Kidney (tissue), 14 donors: Measurements from ENCODE around the gene DIP2A. TPM values are rescaled to one million over a fixed set of nuclear protein-coding genes. Genes with fewer than 3 reads are reported as not detected.

Experiments used
- DNase-seq, 5 donors: peaks; one replicate each; pipeline ENCODE4 v3.0.0-alpha.2; 2013 to 2020
- FAIRE-seq: peaks from 2 replicates; lab custom pipeline; 2012; peaks lifted over from hg19 to GRCh38; lab: Jason Lieb, UNC
- H3K27ac ChIP-seq, 2 donors: one replicate each; pipeline ENCODE4 v1.7.0; 2013; ENCODE audit warnings: low read depth in 2 of 2, low read length in 2 of 2, inconsistent platforms in 1 of 2
- H3K27me3 ChIP-seq: one replicate; pipeline ENCODE4 v1.7.1; 2013; ENCODE audit warnings: low read length, inconsistent platforms; ENCODE audit not compliant: control insufficient read depth, insufficient read depth
- H3K36me3 ChIP-seq, 3 donors: one replicate each; pipeline versions ENCODE4 v1.7.0 to v1.7.1; 2013; ENCODE audit warnings: low read length in 3 of 3, control low read depth in 1 of 3, inconsistent platforms in 1 of 3; ENCODE audit not compliant: insufficient read depth in 3 of 3, control insufficient read depth in 2 of 3
- H3K4me1 ChIP-seq, 3 donors: one replicate each; pipeline versions ENCODE4 v1.7.0 to v1.7.1; 2013; ENCODE audit warnings: low read length in 3 of 3, inconsistent platforms in 1 of 3, low read depth in 1 of 3; ENCODE audit not compliant: control insufficient read depth in 2 of 3, insufficient read depth in 2 of 3
- H3K4me3 ChIP-seq, 3 donors: one replicate each; pipeline versions ENCODE4 v1.7.0 to v1.8.1; 2013; ENCODE audit warnings: low read length in 3 of 3, control low read depth in 1 of 3, inconsistent platforms in 1 of 3
- H3K9ac ChIP-seq, 3 donors: one replicate each; pipeline versions ENCODE4 v1.7.0 to v1.7.1; 2013; ENCODE audit warnings: low read length in 3 of 3, control low read depth in 1 of 3, inconsistent platforms in 1 of 3
- H3K9me3 ChIP-seq, 3 donors: one replicate each; pipeline versions ENCODE4 v1.7.0 to v1.7.1; 2013; ENCODE audit warnings: low read length in 3 of 3, control low read depth in 1 of 3, inconsistent platforms in 1 of 3; ENCODE audit not compliant: control insufficient read depth in 2 of 3, insufficient read depth in 1 of 3
- intact Hi-C: fragments of 100-400 bp; cut with DNase I; formaldehyde crosslinking; loops from one replicate; pipeline ENCODE4 v1.11.1; 2022
- polyA plus RNA-seq: library from polyadenylated mRNA; stranded (reverse); fragments of 350-450 nt; fragmentation: Illumina TruSeq; extraction: RNeasy Lipid Tissue Mini Kit (QIAGEN cat#74804); gene quantifications from one replicate; pipeline ENCODE4 v1.2.3, GENCODE V29; 2014; ENCODE audit warnings: low read depth, low replicate concordance; ENCODE audit not compliant: insufficient read depth
- total RNA-seq: library from RNA; stranded (reverse); fragmentation: NEBNext Ultra II Directional; extraction: Animal tissue kit (Norgen Biotek cat#: 25700); gene quantifications from one replicate; pipeline ENCODE4 v1.2.1, GENCODE V29; 2021
- TF ChIP-seq, protein P1 (sequence below): IDR thresholded peaks from 3 replicates; pipeline ENCODE4 v1.5.1; 2012; ENCODE audit warnings: mild to moderate bottlenecking, moderate library complexity, borderline replicate concordance; ENCODE audit not compliant: insufficient read depth; ENCODE audit errors: extremely low read depth
- donor health status: control.
- donor health status: control.
- donor health status: control.
- donor health status: control.
- donor health status: control.
- donor health status: DM: yes; HTN: yes; CAD: no.
- donor health status: Normal renal cell carcinoma (clear cell type).

Gene DIP2A
- total and polyA plus RNA-seq, 2 donors from 2014 or later: 8.7 to 36.5 TPM

DNA sequence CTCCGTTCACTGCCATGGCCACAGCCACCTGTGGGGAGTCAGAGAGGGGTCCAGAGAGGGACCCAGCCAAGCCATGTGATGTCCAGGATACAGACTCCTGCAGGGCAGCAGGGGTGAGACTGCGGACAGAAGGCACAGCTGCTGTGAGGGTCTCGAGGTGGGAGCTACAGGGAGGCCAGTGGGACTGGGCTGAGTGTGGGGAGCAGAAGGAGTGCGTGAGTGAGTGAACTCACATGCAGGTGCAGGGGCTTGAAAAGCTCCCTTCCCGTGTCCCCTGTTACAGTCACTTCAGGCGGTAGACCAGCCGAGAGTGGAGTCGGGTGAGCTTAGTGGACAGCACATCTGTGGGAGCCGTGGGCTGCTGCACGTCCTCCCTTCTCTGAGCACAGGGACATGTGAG, 103.8 kb downstream of the DIP2A start:
- DNase-seq (no peak), FAIRE-seq (no peak)
- intact Hi-C loops: no loop called here
- TF ChIP-seq, protein P1, sequence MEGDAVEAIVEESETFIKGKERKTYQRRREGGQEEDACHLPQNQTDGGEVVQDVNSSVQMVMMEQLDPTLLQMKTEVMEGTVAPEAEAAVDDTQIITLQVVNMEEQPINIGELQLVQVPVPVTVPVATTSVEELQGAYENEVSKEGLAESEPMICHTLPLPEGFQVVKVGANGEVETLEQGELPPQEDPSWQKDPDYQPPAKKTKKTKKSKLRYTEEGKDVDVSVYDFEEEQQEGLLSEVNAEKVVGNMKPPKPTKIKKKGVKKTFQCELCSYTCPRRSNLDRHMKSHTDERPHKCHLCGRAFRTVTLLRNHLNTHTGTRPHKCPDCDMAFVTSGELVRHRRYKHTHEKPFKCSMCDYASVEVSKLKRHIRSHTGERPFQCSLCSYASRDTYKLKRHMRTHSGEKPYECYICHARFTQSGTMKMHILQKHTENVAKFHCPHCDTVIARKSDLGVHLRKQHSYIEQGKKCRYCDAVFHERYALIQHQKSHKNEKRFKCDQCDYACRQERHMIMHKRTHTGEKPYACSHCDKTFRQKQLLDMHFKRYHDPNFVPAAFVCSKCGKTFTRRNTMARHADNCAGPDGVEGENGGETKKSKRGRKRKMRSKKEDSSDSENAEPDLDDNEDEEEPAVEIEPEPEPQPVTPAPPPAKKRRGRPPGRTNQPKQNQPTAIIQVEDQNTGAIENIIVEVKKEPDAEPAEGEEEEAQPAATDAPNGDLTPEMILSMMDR: no peak
- Histone ChIP-seq H3K4me3 (no peak overlapping the region), H3K9me3 (no peaks in the 10 kb centered on the region), H3K4me1 (peaks cover 0 to 3% (median 0%) of the 10 kb centered on the region in 3 donors), H3K36me3 (peaks cover 0 to 52% (median 40%) of the 10 kb centered on the region in 3 donors), H3K9ac (no peak overlapping the region), H3K27me3 (no peaks in the 10 kb centered on the region), H3K27ac (no peak overlapping the region)

DNA sequence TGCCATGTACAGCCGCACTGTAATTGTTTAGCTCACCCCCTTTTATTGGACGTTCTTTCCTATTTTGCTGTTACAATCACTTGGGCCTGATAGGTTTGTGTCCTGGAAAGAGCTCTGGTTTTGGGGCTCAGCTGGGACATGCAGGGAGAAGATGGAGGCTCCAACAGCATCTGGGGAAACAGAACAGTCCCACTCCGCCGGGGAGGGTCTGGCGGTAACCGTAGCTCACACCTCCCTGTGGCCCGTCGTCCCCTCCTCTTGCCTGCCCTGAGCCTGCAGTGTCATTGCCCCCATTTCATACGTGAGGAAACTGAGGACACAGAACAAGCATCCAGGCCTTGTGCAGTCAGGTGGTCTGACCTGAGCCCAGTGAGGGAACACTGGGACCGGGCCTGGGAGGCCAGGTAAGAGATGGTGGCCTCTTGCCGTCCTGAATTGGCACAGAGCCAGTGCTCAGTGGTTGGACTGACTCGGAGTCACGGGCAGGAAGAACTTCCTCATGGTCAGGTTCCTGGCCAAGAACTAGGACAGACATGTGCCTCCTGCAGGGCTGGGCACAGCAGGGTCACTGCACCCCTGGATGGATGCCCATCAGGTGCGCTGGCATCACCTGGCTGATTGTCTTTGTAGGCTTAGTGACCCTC, 104.4 kb downstream of the DIP2A start:
- Histone ChIP-seq H3K27me3 (no peaks in the 10 kb centered on the region), H3K9ac (no peak overlapping the region), H3K4me1 (peaks cover 0 to 3% (median 0%) of the 10 kb centered on the region in 3 donors), H3K36me3 (peaks cover 0 to 51% (median 40%) of the 10 kb centered on the region in 3 donors), H3K9me3 (no peaks in the 10 kb centered on the region), H3K27ac (no peak overlapping the region), H3K4me3 (no peak overlapping the region)
- FAIRE-seq (no peak), DNase-seq (no peak)
- intact Hi-C loops: no loop called here
- TF ChIP-seq, protein P1: no peak

DNA sequence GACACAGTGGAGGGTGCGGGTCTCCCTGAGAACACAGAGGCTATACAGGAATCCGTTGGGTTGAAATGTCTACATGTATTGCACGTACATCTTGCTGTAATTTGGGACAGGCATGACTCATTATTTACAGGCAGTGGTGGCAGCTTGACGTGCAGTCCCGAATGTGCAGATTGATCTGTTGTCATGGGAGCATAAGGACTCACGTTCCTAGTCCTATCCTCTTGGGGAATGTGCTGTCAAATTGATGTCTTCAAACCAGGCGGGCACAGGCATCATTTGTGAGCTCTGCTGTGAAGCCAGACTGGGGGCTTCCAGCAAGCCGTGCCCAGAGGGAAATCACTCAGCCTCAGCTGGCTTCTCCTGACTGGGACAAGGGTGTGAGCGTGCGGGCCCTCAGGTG, 105.7 kb downstream of the DIP2A start:
- H3K4me1 ChIP-seq: peaks cover 0 to 2% (median 0%) of the 10 kb centered on the region in 3 donors
- TF ChIP-seq, protein P1: no peak
- DNase-seq (no peak), FAIRE-seq (no peak)
- H3K9ac ChIP-seq: no peak overlapping the region
- H3K9me3 ChIP-seq: no peaks in the 10 kb centered on the region
- H3K27ac ChIP-seq: no peak overlapping the region
- H3K36me3 ChIP-seq: peaks cover 0 to 47% (median 42%) of the 10 kb centered on the region in 3 donors
- no peaks in the 10 kb centered on the region for H3K27me3 ChIP-seq
- no peak overlapping the region for H3K4me3 ChIP-seq
- intact Hi-C loops: no loop called here
